GM21825 (cell line): ENCODE data around the gene CA5A.
"Not testable (repeated sequence)": the region's sequence is repeated elsewhere in the genome, so short reads cannot be mapped to it uniquely, and the experiment has no call there.

ENCODE experiments used
- ATAC-seq: cut with Tn5 transposase; IDR thresholded peaks from one replicate; pipeline ENCODE4 v1.9.1; 2021; ENCODE audit warnings: mild to moderate bottlenecking, moderate library complexity; ENCODE audit not compliant: unreplicated experiment

Gene CA5A

DNA sequence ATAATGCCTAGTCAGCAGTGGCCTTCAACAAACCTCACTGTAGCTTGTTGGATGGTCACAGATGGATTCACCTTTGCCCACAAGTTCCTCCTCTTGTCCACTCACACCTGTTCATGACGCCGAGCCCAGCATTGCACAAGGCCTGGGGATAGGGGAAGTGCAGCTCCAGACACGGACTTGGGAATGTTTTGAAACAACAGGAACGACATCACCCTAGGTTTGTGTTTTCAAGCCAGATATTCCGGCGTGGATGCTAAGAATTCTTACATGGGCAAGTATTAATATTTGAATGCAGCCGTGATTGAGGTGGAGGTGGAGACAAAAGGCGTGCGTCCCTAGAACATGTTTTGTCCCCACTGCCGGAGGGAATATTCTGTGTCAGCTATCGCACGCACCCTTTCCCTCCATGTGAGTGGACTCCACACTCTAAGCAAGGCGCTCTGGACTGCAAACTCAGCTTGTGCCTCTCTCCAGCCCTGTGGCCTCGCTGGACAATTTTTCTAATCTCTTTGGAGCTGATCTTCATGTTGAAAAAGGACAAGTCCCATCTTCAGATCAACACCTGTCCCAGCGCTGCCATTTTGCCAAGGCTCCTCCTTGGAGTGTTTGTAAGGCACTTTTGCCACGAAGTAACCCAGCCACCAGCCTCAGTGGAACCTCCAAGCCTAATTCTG lies 12.9 kb upstream of the CA5A start:
- ATAC-seq, result no peak

DNA sequence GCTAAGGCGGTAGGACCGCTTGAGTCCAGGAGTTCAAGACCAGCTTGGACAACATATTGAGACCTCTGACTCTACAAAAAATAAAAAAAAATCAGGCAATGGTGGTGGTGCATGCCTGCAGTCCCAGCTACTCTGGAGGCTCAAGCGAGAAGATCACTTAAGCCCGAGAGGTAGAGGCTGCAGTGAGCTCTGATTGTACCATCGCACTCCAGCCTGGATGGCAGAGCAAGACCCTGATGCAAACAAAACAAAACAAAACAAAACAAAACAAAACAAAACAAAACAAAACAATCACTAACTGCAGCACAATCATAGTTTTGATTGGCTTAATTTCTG lies 12.4 kb upstream of the CA5A start:
- no peak for ATAC-seq

DNA sequence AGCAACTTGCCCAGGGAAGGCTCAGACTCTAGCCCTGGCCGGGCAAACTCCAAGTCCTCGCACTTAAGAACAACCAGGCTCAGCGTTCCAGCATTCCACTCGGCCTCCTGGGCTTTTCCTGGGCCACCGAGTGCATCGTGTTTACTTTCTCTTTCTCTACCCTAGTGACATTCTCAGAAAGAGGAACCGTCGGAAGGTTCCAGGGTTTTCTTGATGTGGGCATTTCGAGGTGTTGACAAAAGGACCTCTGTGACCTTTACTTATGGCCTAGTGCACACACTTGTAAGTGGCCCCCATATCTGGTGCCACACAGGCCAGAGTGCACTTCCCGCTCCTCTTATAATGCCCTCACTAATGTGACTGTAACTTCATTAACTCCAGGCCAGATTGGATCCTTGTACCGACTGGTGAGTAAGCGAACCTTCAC lies 11.8 kb upstream of the CA5A start:
- ATAC-seq, result no peak

DNA sequence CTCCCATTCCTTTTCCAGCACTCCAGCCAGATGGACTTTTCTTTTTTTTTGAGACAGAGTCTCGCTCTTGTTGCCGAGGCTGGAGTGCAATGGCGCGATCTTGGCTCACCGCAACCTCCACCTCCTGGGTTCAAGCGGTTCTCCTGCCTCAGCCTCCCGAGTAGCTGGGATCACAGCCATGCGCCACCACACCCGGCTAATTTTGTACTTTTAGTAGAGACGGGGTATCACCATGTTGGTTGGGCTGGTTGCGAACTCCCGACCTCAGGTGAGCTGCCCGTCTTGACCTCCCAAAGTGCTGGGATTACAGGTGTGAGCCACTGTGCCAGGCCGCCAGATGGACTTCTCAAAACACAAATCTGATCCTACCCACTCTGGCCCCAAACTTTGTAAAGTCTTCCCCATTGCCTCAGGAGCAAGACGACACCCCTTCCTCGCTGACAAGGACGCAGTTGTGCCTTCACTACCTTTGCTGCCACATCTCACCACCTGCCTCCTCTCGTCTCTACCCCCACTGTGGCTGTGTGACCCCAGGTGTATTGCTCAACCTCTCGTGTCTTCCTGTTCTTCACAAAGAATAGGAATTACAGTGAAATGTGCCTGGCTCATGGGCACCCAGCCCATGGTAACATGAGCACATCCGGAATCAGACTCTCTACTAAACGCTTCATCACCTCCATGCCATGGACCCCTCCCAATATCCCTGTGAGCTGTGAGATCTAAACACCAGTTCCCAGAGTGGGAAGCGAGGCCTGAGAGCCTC lies 11.2 kb upstream of the CA5A start:
- ATAC-seq, result no peak

DNA sequence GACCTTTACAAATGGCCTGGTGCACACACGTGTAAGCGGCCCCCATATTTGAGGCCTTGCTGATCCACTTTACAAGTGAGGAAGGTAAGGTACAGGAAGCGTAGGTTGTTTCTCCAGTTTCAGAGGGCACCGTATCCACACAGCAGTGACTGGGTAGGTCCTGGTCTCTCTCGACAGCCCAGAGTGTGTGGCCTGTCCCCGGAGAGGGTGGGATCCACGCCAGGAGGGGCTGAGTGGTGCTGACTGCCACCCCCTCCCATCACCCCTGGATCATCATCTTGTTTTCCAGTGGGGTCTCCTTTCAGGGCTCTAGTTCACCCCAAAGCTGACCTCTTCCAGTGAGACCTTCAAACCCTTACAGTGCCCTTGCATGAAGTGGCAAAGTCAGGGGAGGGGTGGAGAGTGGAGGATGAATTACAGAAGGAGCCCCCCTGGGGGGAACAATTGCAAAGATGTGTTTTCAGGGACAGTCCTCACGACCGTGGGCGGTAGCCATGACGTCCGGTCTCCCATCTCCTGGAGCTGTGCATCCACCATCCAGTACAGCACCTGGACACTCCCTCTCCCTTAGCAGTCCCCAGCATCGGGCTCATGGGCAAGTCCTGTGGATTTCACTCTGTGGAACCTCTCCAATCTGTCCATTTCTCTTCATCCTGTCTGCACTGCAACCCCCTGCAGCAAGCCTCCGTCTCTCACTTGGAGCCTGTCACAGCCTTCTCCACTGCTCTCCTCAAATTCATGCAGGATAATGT lies 10.4 kb upstream of the CA5A start:
- ATAC-seq, result no peak

DNA sequence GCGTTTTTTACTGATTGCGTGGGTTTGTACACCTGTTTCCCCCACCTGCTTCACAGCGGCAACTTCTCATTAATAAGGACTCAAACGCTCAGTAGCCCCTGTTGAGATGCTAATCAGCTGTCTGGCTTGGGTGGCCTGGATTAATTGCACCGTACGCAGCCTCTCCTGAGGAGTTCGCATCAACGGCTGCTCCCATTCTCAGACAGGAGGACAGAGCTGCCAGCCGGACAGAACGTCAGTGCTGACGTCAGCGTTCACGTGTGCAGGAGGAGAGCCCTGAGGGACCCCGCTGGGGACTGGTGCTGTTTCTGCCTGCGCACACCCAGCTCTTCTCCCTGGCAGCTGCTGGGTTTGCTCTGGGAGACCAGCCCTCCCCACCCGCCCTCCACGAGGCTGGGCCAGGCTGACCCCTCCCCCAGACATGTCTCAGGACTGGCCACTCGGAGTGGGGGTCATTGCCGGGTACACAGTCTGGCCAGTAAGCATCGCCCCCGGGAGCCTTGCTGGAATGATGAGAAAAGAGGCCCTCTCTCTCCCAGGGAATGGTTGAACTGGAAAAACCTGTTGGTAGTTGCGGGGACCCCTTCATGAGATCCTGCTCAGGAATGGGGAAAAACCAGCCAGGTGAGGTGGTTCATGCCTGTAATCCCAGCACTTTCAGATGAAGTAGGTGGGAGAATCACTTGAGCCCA lies 9.2 kb upstream of the CA5A start:
- ATAC-seq, result no peak

DNA sequence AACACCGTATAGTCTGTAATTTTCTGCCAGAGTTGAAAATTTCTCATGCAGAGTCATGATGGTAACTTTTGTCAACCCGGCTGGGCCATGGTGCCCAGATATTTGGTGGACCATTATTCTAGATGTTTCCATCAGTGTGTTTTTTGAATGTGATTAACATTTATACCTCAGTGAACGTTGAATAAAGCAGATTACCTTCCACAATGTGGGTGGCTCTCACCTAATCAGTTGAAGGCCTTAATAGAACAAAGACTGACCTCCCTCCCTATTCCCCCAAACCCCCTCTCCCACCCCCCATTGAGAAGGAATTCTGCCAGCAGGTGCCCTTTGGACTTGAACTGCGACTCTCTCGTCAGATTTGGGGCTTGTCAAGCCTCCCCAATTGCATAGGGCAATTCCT lies 6.4 kb upstream of the CA5A start:
- no peak for ATAC-seq

DNA sequence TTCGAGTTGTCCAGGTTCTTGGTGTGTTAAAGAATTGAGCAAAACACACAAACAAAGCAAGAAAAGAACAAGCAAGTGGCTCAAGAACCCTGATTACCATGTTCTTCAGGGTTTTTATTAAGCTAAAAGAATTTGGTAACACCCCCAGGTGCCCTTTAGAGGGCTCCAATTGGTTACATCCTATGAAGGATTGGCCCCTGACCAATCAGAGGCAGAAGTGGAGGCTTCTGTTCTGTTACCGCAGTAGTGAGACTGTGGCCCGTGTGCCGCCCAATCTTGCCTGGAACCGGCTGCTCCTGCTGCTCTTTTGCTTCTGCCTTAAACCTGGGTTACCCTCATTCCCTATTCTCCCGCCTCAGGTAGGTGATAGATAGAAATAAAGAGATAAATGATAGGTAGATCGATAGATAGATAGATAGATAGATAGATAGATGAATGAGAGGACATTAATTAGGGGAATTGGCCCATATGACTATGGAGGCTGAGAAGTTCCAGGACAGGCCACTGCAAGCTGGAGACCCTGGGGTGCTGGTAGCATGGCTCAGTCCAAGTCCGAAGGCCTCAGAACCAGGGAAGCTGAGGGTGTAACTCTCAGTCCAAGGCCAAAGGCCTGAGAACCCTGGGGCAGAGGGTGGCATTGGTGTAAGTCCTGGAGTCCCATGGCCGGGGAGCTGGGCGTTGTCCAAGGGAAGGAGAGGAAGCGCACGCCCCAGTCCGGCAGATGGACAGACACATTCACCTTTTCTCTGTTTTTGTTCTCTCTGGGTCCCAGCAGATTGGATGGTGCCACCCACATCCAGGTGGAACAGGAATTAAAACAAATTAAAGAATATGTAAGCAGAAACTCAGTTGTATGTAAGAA lies 3.5 kb upstream of the CA5A start:
- ATAC-seq, result no peak

DNA sequence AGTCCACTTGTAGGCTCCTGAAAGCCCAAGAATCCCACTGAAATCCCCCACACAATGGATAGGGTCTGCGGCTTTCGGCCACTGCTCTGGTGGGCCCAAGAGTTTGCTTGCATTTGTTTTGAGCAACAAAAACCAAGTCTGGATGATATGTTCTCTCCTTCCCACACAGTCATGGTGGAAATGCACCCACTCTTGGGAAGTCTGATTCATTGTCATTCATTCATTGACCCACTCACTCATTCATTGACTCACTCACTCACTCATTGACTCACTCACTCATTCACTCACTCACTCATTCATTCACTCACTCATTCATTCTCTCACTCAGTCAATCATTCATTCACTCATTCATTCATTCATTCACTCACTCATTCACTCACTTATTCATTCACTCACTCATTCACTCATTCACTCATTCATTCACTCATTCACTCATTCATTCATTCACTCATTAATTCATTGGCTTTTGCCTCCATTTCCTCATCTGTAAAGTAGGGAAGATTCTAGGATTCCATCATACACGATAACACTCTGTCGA lies 2.2 kb upstream of the CA5A start:
- no peak for ATAC-seq

DNA sequence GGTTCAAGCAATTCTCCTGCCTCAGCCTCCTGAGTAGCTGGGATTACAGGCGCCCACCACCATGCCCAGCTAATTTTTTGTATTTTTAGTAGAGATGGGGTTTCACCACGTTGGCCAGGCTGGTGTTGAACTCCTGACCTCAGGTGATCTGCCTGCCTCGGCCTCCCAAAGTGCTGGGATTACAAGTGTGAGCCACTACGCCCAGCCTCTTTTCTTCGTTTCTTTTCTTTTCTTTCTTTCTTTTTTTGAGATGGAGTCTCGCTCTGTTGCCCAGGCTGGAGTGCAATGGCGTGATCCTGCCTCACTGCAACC lies 858 bp upstream of the CA5A start:
- ATAC-seq, result not testable (repeated sequence)

DNA sequence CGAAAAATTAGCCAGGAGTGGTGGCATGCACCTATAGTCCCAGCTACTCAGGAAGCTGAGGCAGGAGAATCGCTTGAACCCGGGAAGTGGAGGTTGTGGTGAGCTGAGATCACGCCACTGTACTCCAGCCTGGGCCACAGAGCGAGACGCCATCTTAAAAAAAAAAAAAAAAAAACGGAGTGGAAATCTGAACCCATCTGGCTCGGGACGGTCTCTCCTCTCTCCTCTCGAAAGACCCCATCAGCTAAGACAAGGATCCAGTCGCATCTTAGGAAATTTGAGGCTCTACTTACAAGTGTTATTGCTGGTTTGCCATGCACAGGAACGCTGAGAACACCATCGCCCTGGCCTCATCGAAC lies 334 bp downstream of the CA5A start:
- ATAC-seq, result not testable (repeated sequence)

DNA sequence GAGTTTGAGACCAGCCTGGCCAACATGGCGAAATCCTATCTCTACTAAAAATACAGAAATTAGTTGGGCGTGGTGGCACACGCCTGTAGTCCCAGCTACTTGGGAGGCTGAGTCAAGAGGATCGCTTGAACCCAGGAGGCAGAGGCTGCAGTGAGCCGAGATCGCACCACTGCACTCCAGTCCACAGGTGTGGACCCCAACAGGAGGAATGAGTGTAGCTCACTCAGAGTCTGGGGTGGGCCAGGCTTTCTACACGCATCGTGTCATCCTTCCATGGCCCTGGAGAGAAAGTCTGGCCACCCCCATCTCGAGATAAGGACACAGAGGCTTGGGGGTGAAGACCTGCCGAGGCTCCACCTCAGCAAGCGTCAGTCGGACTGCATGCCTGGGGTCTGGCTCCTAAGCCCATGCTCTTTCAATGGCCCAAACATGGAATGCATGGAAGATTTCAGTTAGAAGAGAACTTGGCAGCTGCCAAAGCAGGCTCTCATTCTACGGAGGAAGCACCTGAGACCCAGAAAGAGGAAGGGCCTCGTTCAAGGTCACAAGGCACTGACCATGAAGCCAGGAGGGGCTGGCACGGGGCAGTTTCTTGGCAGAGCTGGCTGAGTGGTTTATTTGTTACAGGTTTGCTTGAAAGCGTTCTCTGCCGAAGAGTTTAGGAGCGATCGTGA lies 1.4 kb downstream of the CA5A start:
- not testable (repeated sequence) for ATAC-seq

DNA sequence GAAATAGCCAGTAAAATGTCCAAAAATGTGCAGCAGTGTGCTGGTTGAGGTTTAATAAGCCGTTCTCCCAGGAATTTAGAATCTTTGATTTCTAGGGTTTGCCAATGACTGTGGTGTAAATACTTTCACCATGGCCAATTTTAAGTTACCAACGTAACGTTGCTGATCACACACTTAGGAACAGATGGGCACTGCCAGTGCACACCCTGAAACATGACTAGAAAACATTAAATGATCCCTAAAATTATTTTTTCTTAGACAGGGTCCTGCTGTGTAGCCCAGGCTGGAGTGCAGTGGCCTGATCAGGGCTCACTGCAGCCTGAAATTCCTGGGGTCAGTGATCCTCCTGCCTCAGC lies 3.2 kb downstream of the CA5A start:
- no peak for ATAC-seq

DNA sequence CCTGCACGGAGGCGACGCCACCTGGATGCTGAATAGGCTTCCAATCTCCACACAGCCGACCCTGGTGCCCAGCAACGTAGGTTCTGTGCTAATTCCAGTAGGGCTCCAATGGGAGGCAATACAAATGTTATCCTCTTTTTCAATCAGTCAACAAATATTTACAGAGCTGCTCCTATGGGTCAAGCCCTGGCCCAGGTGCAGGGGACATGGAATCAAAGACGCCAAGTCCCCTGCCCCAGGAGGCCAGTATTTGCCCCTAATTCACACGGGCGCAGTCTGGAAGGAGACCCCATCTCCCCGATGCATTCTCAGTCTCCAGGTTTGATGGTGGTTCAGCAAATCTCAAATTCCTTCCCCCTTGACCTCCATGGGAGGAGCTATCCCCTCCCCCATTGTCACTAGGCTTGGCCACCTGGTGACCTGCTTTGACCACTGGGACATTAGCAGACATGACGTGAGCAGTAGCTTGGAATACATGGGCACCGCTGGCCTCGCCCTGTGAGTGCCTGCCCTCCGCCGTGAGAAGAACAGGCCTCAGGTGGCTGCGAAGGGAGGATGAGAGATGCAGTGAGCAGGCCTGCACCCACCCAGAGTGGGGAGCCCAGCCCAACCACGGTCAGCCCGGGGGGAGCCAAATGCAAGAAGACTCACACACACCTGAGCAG lies 3.7 kb downstream of the CA5A start:
- not testable (repeated sequence) for ATAC-seq

DNA sequence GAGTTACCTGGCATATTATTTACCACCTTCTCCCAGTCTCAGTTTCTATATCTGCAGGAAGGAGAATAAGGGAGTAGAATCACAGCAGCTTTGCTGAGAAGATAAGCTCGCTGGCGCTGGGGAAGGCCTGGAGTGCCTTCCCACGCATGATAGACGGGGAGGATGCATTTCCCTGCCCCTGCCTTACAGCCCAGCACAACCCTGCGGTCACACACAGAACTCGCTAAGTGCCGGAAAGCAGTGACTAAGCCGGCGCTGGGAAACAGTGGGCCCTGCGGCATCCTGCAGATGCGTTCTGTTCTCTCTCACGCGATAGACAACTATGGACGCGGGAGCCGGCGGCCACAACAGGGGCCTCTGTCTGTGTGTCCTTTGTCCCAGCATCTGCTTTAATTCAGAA lies 4.8 kb downstream of the CA5A start:
- ATAC-seq, result no peak

DNA sequence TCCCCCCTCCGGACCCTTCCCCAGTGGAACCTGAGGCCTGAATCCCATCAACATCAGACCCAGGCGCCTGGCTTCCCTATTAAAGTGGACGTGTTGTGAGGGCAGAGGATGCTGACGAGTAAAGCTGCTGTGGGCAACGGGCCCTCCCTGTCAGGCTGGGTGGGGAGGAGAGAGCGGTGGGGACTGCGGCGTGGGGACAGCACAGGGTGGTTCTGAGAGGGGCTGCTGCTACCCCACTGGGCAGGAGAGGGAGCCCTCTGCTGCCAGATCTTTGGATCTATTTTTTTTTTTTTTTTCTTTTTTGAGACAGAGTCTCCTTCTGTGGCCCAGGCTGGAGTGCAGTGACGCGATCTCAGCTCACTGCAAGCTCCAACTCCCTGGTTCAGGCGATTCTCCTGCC lies 5.9 kb downstream of the CA5A start:
- ATAC-seq, result no peak

DNA sequence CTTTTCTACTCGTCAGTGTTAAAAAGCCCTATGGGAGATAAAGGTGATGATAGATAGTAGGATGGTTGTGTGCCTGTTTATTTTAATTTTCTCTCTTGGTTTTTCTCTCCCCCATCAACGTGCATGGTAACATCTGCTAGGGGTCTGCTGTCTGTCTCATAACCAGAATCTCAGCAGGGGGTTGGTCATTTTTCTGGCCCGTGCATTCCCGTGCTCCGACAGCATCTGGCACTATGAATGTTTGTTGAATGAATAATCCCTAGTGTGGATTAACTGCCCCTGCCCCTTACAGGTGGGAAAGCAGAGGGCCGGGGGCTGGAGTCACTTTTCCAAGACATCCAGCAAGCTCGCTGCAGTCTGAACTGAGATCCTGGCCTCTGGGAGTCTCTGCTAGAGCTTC lies 6.3 kb downstream of the CA5A start:
- no peak for ATAC-seq

DNA sequence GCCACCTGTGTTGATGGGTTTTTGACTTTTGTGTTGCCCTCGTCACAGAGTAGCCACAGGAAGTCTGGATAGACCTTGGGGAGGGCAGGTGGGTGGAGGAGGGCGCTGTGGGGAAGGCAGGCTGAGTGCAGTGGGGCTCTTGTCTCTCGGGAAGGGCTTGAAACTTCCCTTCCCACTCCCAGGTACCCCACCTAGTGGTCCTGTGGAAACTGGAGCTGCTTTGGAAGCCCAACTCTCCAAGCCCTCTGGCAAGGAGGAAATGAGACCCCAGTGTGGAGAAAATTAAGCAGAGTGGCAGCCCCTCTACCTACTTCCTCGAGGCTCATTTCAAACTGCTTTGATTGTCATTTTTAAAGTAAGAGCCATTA lies 9.2 kb downstream of the CA5A start:
- no peak for ATAC-seq
